ENCODE data around the gene DNAJB7.
A peak's percentile ranks its signal among the peaks of the same experiment; 100 is the strongest.
"Not testable (repeated sequence)": the region's sequence is repeated elsewhere in the genome, so short reads cannot be mapped to it uniquely, and the experiment has no call there.

DNAJB7 gene

GRCh38 chr22:40838486-40838885 is 23.4 kb downstream of the DNAJB7 start:
- no peak for DNase-seq

GRCh38 chr22:40834619-40835018 is 27.3 kb downstream of the DNAJB7 start:
- no peak for DNase-seq

GRCh38 chr22:40829131-40829530 is 32.8 kb downstream of the DNAJB7 start:
- no peak for DNase-seq

- DNase-seq = no peak
Observed at GRCh38 chr22:40826984-40827741, 34.8 kb downstream of the DNAJB7 start.

- DNase-seq = not testable (repeated sequence)
Observed at GRCh38 chr22:40826292-40826691, 35.6 kb downstream of the DNAJB7 start.

GRCh38 chr22:40823426-40823825 is 38.5 kb downstream of the DNAJB7 start:
- DNase-seq = no peak

GRCh38 chr22:40819599-40820140 is 42.2 kb downstream of the DNAJB7 start:
- no peak for DNase-seq

- peak; percentile 76 for DNase-seq
Observed at GRCh38 chr22:40818747-40819598, 42.9 kb downstream of the DNAJB7 start, which contains the start of gene SLC25A17. TSS of gene SLC25A17 (minus strand) at chr22:40819346. CDS start at chr22:40819248, 98 bp downstream.

- DNase-seq = no peak
Observed at GRCh38 chr22:40818192-40818746, 43.6 kb downstream of the DNAJB7 start.

GRCh38 chr22:40817737-40818136 is 44.2 kb downstream of the DNAJB7 start:
- no peak for DNase-seq

- DNase-seq = no peak
Observed at GRCh38 chr22:40813912-40814315, 48.0 kb downstream of the DNAJB7 start.

All from GDM1 (cell line).